Sigmoid colon (tissue), 4 donors: ENCODE results near the gene ANO9.

Experiments
- EP300 ChIP-seq, 4 donors: sonication (generic); formaldehyde crosslinking; IDR thresholded peaks; one replicate each; pipeline ENCODE4 v1.6.1; 2017; ENCODE audit warnings: antibody characterized with exemption in 4 of 4
- TF ChIP-seq, protein P1 (sequence below), 4 experiments: fragments of 450-650 bp in 3 of 4; fragments of 200-600 bp in 1 of 4; IDR thresholded peaks; one replicate each; pipeline ENCODE4 v1.5.1; 2016 to 2019; ENCODE audit warnings: antibody characterized with exemption in 4 of 4, mild to moderate bottlenecking in 3 of 4, moderate library complexity in 2 of 4

DNA sequence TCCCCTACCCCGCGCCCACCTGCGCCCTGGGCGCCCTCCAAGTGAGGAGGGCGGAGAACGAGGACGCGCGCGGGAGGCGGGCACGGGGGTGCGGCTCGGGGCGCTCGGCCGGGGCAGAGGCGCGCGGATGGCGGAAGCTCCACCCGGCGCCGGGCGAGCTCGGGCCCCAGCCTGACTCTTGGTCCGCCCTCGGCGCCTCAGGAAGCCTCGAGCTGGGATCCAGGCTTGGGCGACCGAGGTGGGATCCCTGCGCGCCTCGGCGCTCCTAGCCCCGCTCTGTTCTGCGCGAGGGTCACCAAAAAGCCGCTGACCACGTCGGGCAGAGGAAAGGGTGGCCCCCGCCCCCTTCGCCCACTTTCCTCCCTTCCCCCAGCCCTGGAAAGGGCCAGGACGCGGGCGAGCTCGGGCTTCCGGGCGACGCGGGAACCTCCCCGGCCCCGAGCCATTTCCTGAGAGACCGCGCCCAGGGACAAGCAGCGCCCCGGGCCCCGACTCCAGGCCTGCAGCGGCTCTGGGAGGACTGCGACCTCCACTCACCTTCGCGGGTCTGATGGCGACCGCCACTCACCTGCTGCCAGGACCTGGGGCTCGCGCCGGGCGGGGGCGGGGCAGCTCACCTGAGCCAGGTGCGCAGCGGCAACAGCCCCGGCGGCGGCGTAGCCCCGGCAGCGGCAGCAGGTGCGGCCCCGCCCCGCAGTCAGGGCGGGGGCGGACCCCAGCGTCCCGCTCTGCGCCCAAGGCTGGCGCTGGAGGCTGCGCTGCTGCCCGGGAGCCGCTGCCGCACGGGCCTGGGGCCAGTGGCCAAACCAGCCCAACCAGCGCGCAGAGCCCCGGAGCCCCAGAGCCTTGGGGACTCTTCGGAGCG lies 24.8 kb downstream of the ANO9 start:
- TF ChIP-seq, protein P1, sequence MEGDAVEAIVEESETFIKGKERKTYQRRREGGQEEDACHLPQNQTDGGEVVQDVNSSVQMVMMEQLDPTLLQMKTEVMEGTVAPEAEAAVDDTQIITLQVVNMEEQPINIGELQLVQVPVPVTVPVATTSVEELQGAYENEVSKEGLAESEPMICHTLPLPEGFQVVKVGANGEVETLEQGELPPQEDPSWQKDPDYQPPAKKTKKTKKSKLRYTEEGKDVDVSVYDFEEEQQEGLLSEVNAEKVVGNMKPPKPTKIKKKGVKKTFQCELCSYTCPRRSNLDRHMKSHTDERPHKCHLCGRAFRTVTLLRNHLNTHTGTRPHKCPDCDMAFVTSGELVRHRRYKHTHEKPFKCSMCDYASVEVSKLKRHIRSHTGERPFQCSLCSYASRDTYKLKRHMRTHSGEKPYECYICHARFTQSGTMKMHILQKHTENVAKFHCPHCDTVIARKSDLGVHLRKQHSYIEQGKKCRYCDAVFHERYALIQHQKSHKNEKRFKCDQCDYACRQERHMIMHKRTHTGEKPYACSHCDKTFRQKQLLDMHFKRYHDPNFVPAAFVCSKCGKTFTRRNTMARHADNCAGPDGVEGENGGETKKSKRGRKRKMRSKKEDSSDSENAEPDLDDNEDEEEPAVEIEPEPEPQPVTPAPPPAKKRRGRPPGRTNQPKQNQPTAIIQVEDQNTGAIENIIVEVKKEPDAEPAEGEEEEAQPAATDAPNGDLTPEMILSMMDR (IDR thresholded peaks at IDR 0.05) = no peak
- no peak for TF ChIP-seq EP300 (IDR thresholded peaks at IDR 0.05)
